HCT116 (cell line): Measurements from ENCODE around the gene ZNF224.

Source experiments
- CEBPB ChIP-seq: IDR thresholded peaks from 2 replicates; pipeline ENCODE4 v1.6.1; 2012; ENCODE audit warnings: low read depth
- EGR1 ChIP-seq: IDR thresholded peaks from 2 replicates; pipeline ENCODE4 v1.6.1; 2012; ENCODE audit warnings: low read depth
- ELF1 ChIP-seq: IDR thresholded peaks from 2 replicates; pipeline ENCODE4 v1.6.1; 2012; ENCODE audit warnings: low read depth, borderline replicate concordance
- EZH2 ChIP-seq: fragments of 200-600 bp; sonication (generic); IDR thresholded peaks from 2 replicates; pipeline ENCODE4 v1.6.1; 2017; ENCODE audit warnings: antibody characterized with exemption, mixed run types
- FOSL1 ChIP-seq: IDR thresholded peaks from 2 replicates; pipeline ENCODE4 v1.6.1; 2012; ENCODE audit warnings: low read depth
- POLR2A ChIP-seq: IDR thresholded peaks from 2 replicates; pipeline ENCODE4 v1.7.0; 2011; ENCODE audit warnings: borderline replicate concordance; ENCODE audit not compliant: insufficient read depth, insufficient read length; ENCODE audit errors: extremely low read depth
- POLR2AphosphoS5 ChIP-seq: IDR thresholded peaks from 2 replicates; pipeline ENCODE4 v1.6.1; 2011; ENCODE audit warnings: mild to moderate bottlenecking, low read depth, low read length, moderate library complexity
- RAD21 ChIP-seq: IDR thresholded peaks from 2 replicates; pipeline ENCODE4 v1.6.1; 2012; ENCODE audit warnings: low read depth, mild to moderate bottlenecking
- SP1 ChIP-seq: IDR thresholded peaks from 2 replicates; pipeline ENCODE4 v1.6.1; 2012; ENCODE audit warnings: low read depth
- TCF7L2 ChIP-seq: IDR thresholded peaks from 2 replicates; pipeline ENCODE4 v1.7.0; 2011; ENCODE audit warnings: borderline replicate concordance, inconsistent platforms; ENCODE audit not compliant: insufficient read depth, insufficient read length; ENCODE audit errors: extremely low read depth
- YY1 ChIP-seq: IDR thresholded peaks from 2 replicates; pipeline ENCODE4 v1.6.1; 2011; ENCODE audit warnings: low read length, low read depth, moderate library complexity, mild to moderate bottlenecking; ENCODE audit not compliant: insufficient replicate concordance; ENCODE audit errors: extremely low read depth
- TF ChIP-seq, protein P1 (sequence below): IDR thresholded peaks from 2 replicates; pipeline ENCODE4 v1.6.1; 2012; ENCODE audit warnings: low read depth
- TF ChIP-seq, protein P2 (sequence below), 3 experiments: fragments of 200-600 bp in 1 of 3; sonication (generic) in 1 of 3; IDR thresholded peaks in 2 of 3; conservative IDR thresholded peaks in 1 of 3; 2 replicates each; pipeline ENCODE4 v1.5.1; 2012 to 2017; ENCODE audit warnings: low read depth in 2 of 3, low read length in 2 of 3, antibody characterized with exemption in 1 of 3, borderline replicate concordance in 1 of 3, control low read depth in 1 of 3, mild to moderate bottlenecking in 1 of 3, mixed read lengths in 1 of 3, mixed run types in 1 of 3, moderate library complexity in 1 of 3; ENCODE audit not compliant: insufficient read depth in 1 of 3

DNA sequence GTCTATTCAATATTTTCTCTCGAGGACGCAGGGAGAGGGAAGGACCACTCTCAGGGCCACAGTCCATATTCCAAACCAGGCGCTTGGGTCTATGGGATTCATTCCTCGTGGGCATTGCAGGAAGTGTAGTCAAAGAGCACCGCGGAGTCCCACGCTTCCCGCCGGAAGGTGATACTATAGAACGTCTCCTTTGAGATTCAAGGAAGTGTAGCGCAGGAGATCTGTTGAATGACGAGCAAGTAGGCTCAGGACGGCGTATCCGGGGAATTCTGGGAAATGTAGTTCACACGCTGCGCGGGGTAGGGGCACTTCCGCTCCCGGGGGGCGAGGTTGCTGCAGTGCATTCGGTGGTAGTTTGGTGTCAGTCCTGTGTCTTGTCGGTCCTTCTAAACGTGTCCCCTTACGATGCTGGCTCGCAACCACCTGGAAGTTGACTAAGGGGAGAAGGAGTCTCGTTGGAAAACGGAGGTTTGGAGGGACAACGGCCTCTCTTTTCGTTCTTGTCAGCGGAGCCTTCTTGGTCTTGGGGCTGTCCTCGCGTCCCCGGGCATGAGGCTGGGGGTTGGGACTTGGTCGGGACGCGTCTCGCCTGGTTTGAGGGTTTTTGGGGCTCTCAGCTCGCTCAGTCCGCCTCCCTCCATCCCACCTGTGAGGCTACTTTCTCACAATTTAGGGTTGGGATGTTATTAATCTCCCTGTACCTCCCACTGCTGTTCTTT lies 22.2 kb upstream of the ZNF224 start, which contains the start of gene ZNF284:
- TF ChIP-seq YY1 (no peak), POLR2AphosphoS5 (no peak), EZH2 (no peak), ELF1 (no peak), CEBPB (no peak), EGR1 (no peak), POLR2A (no peak), SP1 (no peak), RAD21 (no peak), FOSL1 (no peak), TCF7L2 (no peak)
- TF ChIP-seq, protein P1, sequence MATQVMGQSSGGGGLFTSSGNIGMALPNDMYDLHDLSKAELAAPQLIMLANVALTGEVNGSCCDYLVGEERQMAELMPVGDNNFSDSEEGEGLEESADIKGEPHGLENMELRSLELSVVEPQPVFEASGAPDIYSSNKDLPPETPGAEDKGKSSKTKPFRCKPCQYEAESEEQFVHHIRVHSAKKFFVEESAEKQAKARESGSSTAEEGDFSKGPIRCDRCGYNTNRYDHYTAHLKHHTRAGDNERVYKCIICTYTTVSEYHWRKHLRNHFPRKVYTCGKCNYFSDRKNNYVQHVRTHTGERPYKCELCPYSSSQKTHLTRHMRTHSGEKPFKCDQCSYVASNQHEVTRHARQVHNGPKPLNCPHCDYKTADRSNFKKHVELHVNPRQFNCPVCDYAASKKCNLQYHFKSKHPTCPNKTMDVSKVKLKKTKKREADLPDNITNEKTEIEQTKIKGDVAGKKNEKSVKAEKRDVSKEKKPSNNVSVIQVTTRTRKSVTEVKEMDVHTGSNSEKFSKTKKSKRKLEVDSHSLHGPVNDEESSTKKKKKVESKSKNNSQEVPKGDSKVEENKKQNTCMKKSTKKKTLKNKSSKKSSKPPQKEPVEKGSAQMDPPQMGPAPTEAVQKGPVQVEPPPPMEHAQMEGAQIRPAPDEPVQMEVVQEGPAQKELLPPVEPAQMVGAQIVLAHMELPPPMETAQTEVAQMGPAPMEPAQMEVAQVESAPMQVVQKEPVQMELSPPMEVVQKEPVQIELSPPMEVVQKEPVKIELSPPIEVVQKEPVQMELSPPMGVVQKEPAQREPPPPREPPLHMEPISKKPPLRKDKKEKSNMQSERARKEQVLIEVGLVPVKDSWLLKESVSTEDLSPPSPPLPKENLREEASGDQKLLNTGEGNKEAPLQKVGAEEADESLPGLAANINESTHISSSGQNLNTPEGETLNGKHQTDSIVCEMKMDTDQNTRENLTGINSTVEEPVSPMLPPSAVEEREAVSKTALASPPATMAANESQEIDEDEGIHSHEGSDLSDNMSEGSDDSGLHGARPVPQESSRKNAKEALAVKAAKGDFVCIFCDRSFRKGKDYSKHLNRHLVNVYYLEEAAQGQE = no peak
- TF ChIP-seq, protein P2, sequence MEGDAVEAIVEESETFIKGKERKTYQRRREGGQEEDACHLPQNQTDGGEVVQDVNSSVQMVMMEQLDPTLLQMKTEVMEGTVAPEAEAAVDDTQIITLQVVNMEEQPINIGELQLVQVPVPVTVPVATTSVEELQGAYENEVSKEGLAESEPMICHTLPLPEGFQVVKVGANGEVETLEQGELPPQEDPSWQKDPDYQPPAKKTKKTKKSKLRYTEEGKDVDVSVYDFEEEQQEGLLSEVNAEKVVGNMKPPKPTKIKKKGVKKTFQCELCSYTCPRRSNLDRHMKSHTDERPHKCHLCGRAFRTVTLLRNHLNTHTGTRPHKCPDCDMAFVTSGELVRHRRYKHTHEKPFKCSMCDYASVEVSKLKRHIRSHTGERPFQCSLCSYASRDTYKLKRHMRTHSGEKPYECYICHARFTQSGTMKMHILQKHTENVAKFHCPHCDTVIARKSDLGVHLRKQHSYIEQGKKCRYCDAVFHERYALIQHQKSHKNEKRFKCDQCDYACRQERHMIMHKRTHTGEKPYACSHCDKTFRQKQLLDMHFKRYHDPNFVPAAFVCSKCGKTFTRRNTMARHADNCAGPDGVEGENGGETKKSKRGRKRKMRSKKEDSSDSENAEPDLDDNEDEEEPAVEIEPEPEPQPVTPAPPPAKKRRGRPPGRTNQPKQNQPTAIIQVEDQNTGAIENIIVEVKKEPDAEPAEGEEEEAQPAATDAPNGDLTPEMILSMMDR (IDR thresholded peaks at IDR 0.05 in 2 of 3, conservative IDR thresholded peaks at IDR 0.05 in 1 of 3; ENCODE audit: borderline replicate concordance in 1 of 3, insufficient read depth in 1 of 3, low read depth in 2 of 3, low read length in 2 of 3) = no peak
